GM18909 (cell line): ENCODE data around the gene YWHAB.

Experiments used
- ATAC-seq: cut with Tn5 transposase; IDR thresholded peaks from one replicate; pipeline ENCODE4 v1.9.1; 2021; ENCODE audit warnings: mild to moderate bottlenecking; ENCODE audit not compliant: unreplicated experiment, poor library complexity

The YWHAB gene

DNA sequence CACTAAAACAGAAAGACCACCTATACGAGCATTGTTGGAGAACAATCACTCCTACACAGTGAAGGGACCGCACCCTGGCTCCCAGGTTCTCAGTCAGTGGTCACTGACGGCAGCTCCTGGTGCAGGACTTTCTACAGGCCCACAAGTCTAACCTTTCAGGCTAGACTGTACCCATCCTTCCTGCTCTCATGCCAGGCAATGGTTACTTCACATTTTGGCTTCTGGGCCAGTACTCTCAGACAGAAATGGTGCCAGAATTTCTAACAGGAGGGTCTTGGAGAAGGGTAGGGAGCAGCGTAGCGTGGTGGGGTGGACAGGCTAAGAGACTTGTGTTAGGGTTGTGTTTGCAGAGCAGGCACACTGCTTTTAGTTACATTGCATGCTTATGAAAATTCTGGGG lies 62.6 kb downstream of the YWHAB start:
- no peak for ATAC-seq

DNA sequence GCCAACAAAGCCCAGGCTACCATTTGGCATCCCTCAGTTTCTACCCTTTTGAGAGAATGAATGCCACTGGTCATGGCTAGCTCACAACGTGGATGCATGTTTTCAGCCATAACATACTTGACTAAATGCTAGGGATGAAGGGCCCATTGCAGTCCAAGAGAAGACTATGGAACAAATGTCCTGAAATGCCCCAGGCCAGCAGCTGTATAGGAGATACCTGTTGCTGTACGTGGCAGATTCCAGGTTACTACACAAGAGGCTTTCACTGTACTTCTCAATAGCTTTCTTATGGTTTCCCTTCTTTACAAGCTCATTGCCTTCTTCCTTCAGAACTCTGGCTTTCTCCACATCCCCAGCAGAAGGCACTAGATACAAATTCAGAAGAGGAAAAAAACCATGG lies 63.0 kb downstream of the YWHAB start:
- ATAC-seq, result no peak

DNA sequence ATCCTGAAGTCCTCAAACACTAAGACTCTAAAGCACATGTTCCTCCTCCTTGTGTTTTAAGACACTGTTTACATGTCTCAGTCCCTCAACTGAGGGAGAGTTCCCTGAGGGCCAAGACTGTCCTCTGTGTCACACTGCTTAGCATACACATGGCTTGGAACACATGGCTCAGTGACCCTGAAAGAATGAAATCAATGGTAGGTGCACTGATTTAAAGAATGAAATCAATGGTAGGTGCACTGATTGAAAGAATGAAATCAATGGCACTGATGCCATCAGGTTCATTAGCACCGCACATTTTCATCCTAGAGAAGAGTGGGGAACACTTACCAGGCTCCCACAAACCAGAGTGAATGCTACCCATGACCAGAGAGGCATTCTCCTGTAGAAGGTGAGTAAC lies 64.9 kb downstream of the YWHAB start:
- no peak for ATAC-seq

DNA sequence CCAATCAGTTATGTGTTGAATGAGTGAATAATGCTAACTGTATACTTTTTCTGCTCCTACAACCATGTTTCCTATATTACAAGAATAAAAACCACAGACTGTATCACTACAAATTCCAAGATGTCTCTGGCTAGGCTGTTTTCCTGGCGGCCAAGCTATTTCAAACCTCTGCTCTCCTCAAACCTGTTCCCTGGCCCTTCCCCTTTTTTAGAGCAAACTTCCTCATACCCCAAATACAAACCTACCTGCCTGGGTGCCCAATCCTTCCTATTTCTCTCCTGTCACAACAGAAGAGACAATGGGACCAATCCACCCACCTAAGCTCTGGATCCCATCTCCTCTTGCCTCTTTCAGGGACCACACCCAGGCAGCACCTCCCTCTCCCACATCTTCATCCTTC lies 67.2 kb downstream of the YWHAB start:
- ATAC-seq, result no peak

DNA sequence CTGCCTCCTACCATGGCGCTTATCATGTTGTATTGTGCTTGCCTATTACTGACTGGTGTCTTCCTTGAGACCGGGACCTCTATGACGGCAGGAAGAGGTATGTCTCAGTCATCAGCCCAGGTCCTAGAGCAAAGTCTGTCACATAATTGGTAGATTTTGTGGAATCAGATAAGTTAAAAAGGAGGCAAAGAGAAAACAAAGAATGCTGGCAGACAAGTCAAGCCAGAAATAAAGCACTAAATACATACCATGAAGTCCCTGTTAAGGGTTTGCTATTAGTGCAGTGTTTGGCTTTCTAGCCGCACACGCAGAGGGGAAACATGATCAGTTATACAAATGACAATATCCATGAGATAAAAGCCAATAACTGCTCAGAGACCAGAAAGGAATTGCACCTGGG lies 68.7 kb downstream of the YWHAB start:
- no peak for ATAC-seq

DNA sequence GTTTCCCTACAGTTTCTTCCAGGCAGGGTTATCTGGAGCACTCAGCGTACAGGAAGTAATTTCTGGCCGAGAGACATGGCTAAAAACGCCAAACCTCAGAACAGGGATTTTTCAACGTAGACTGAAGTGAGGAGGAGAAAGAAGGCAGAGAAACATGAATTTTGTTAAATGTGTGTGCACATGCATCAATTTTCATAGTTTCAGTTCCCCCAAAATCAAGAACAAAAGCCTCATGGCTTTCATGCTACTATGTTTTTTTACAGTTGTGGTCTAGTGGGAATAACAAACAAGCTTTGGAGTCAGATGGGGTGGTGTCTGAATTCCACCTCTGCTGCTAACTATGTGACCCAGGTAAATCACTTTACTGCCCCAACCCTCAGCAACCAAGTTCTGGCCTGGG lies 69.8 kb downstream of the YWHAB start:
- no peak for ATAC-seq

DNA sequence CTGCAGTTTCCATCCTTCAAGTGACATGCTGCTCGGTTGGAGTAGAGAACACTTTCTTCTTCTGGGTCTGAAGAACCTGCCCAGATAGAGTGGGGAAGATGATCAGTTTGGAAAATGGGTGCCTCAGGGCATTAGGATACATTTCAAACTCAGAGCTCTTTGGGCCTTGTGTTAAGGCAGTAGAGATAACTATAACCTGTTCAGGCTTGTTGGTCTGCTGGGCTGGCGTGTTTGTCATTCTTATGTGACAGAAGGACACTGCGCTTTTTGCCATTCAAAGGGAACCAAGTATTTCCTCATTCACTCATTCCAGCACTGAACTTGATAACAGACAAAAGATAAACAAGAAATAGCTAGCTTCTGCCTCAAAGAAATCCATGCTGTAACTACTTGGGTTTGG lies 70.9 kb downstream of the YWHAB start:
- no peak for ATAC-seq
